Ramos (cell line): ENCODE data around the gene MAP1LC3B.

ENCODE experiments used
- in situ Hi-C: fragments of 300-500 bp; cut with MboI; formaldehyde crosslinking; loops from one replicate; pipeline ENCODE4 v1.14.3; 2022; ENCODE audit warnings: low sequenced_read_pairs; ENCODE audit not compliant: unreplicated experiment

MAP1LC3B gene

GRCh38 chr16:87406495-87407088, 14.5 kb downstream of the MAP1LC3B start:
- in situ Hi-C loops, result no loop called here

GRCh38 chr16:87407511-87408112, 15.5 kb downstream of the MAP1LC3B start:
- in situ Hi-C loops, result no loop called here

- in situ Hi-C loops, result no loop called here
Observed at GRCh38 chr16:87409153-87409552, 17.0 kb downstream of the MAP1LC3B start.

- in situ Hi-C loops, result no loop called here
Observed at GRCh38 chr16:87409781-87410180, 17.6 kb downstream of the MAP1LC3B start.

GRCh38 chr16:87410530-87410929, 18.4 kb downstream of the MAP1LC3B start:
- in situ Hi-C loops, result no loop called here

- in situ Hi-C loops, result no loop called here
Observed at GRCh38 chr16:87410968-87411367, 18.8 kb downstream of the MAP1LC3B start.

GRCh38 chr16:87411375-87412271, 19.5 kb downstream of the MAP1LC3B start:
- in situ Hi-C loops, result no loop called here

GRCh38 chr16:87412371-87412995, 20.3 kb downstream of the MAP1LC3B start:
- in situ Hi-C loops, result no loop called here

- in situ Hi-C loops, result no loop called here
Observed at GRCh38 chr16:87412996-87413421, 20.9 kb downstream of the MAP1LC3B start.

GRCh38 chr16:87414251-87414680, 22.1 kb downstream of the MAP1LC3B start:
- in situ Hi-C loops, result no loop called here

- in situ Hi-C loops, result no loop called here
Observed at GRCh38 chr16:87415441-87415840, 23.3 kb downstream of the MAP1LC3B start.

- in situ Hi-C loops, result no loop called here
Observed at GRCh38 chr16:87416826-87417527, 24.8 kb downstream of the MAP1LC3B start.

GRCh38 chr16:87417528-87417910, 25.4 kb downstream of the MAP1LC3B start:
- in situ Hi-C loops, result no loop called here

GRCh38 chr16:87418216-87418615, 26.1 kb downstream of the MAP1LC3B start:
- in situ Hi-C loops, result no loop called here

- in situ Hi-C loops, result no loop called here
Observed at GRCh38 chr16:87418644-87419043, 26.5 kb downstream of the MAP1LC3B start.

- in situ Hi-C loops, result no loop called here
Observed at GRCh38 chr16:87420026-87421002, 28.2 kb downstream of the MAP1LC3B start.

- in situ Hi-C loops, result no loop called here
Observed at GRCh38 chr16:87421003-87421912, 29.1 kb downstream of the MAP1LC3B start.

- in situ Hi-C loops, result no loop called here
Observed at GRCh38 chr16:87422106-87422505, 30.0 kb downstream of the MAP1LC3B start.
